Esophagus squamous epithelium (tissue), 4 donors: ENCODE measurements around the gene TOR4A.

Experiments used
- CTCF ChIP-seq, 6 experiments: fragments of 450-650 bp in 4 of 6; fragments of 200-600 bp in 2 of 6; sonication (generic) in 2 of 6; IDR thresholded peaks; one replicate each; pipeline ENCODE4 v1.5.1; 2016 to 2019; ENCODE audit warnings: antibody characterized with exemption in 6 of 6, mild to moderate bottlenecking in 4 of 6, moderate library complexity in 4 of 6
- POLR2A ChIP-seq, 4 donors: fragments of 450-650 bp; IDR thresholded peaks; one replicate each; pipeline ENCODE4 v1.6.1; 2017; ENCODE audit warnings: antibody characterized with exemption in 4 of 4, mild to moderate bottlenecking in 4 of 4, moderate library complexity in 3 of 4

GRCh38 chr9:137294091-137294680, 16.7 kb downstream of the TOR4A start:
- no peak for TF ChIP-seq CTCF (IDR thresholded peaks at IDR 0.05)
- TF ChIP-seq POLR2A (IDR thresholded peaks at IDR 0.05): no peak
